Measurements from ENCODE around the gene MRPL50. TPM values are rescaled to one million over a fixed set of nuclear protein-coding genes. Genes with fewer than 3 reads are reported as not detected.

The MRPL50 gene
- polyA plus RNA-seq, 4 donors, result 7.3 to 25.4 (median 11.6) TPM

DNA sequence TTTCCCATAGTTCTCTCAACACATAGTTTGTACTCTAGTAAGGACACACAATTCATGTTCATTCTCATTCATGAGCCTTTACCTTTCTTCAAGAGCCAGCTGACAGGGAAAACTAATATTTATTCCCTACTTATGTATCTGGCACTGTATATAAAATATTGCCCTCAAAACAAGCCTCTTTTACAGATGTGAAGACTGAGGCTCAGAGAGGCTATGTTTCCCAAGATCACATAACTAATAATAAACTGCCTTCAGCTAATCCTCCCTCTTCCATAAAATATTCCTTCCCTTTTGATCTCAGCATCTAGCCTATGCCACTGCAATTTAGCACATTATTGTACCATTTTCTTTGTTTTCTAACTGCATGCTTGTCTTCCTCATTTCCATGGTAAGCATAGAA lies 19.0 kb upstream of the MRPL50 start:
- Histone ChIP-seq H3K36me3 (ENCODE audit: control insufficient read depth in 3 of 3, insufficient read depth in 2 of 3, low read depth in 1 of 3, low read length in 3 of 3) (peaks cover 0 to 4% (median 0%) of the 10 kb centered on the region in 3 donors), H3K9me3 (ENCODE audit: control insufficient read depth in 2 of 2, insufficient read depth in 1 of 2, low read depth in 1 of 2, low read length in 1 of 2) (peaks cover 0 to 19% of the 10 kb centered on the region in 2 donors), H3K27ac (ENCODE audit: low read depth in 1 of 3, low read length in 2 of 3) (no peak overlapping the region), H3K4me1 (ENCODE audit: control insufficient read depth in 3 of 3, insufficient read depth in 2 of 3, low read depth in 1 of 3, low read length in 2 of 3) (peaks cover 0 to 4% (median 0%) of the 10 kb centered on the region in 3 donors), H3K4me3 (ENCODE audit: low read depth in 1 of 3, low read length in 3 of 3) (no peak overlapping the region), H3K27me3 (ENCODE audit: control insufficient read depth in 3 of 3, insufficient read depth in 3 of 3, low read length in 3 of 3) (no peaks in the 10 kb centered on the region)
- DNase-seq (peak in 1 of 2 donors; percentile 52), FAIRE-seq (no peak)

DNA sequence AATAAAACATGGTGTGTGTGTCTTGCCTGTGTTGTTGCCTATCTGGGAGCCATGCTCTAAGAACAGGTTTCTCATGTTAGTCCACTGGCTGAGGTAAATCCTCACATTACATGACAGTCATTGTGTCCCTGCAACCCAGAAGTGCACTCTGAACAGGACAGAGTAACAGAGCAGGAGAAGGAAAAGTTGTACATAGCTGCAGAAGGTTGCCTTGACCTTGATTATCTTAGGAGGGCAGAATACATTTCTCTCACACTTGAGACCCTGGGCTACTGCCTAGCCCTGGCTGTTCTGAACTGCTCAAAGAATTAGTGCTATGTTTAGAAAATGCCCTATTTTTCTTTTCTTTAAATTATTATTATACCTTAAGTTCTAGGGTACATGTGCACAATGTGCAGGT lies 17.2 kb upstream of the MRPL50 start:
- no peaks in the 10 kb centered on the region for H3K36me3 ChIP-seq (ENCODE audit: control insufficient read depth in 3 of 3, insufficient read depth in 2 of 3, low read depth in 1 of 3, low read length in 3 of 3)
- H3K9me3 ChIP-seq (ENCODE audit: control insufficient read depth in 2 of 2, insufficient read depth in 1 of 2, low read depth in 1 of 2, low read length in 1 of 2), result peaks cover 0 to 23% of the 10 kb centered on the region in 2 donors
- H3K4me1 ChIP-seq (ENCODE audit: control insufficient read depth in 3 of 3, insufficient read depth in 2 of 3, low read depth in 1 of 3, low read length in 2 of 3), result no peaks in the 10 kb centered on the region
- no peak overlapping the region for H3K4me3 ChIP-seq (ENCODE audit: low read depth in 1 of 3, low read length in 3 of 3)
- H3K27me3 ChIP-seq (ENCODE audit: control insufficient read depth in 3 of 3, insufficient read depth in 3 of 3, low read length in 3 of 3), result no peaks in the 10 kb centered on the region
- no peak overlapping the region for H3K27ac ChIP-seq (ENCODE audit: low read depth in 1 of 3, low read length in 2 of 3)
- DNase-seq, result no peak
- no peak for FAIRE-seq

DNA sequence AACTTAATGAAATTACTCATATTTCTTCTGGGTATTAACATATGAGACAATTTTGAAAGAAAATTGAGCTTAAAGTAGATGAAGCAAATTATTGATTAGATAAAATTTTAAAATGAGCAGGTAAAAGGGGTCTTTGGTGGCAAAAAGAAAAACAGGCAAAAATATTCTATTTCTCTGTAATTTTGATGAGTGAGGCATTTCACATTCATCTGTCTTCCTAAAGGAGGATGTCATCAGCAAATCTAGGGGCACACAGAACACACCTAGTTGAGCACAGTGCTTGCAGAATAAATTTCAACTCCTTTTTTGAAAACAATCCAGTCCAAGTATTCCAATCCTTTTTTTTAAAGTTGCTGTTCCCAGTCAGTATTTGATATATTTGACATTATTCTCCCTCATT lies 16.4 kb upstream of the MRPL50 start:
- FAIRE-seq, result no peak
- no peak for DNase-seq
- H3K9me3 ChIP-seq (ENCODE audit: control insufficient read depth in 2 of 2, insufficient read depth in 1 of 2, low read depth in 1 of 2, low read length in 1 of 2), result peaks cover 0 to 28% of the 10 kb centered on the region in 2 donors
- no peak overlapping the region for H3K27ac ChIP-seq (ENCODE audit: low read depth in 1 of 3, low read length in 2 of 3)
- H3K36me3 ChIP-seq (ENCODE audit: control insufficient read depth in 3 of 3, insufficient read depth in 2 of 3, low read depth in 1 of 3, low read length in 3 of 3), result peaks cover 0 to 1% (median 0%) of the 10 kb centered on the region in 3 donors
- H3K27me3 ChIP-seq (ENCODE audit: control insufficient read depth in 3 of 3, insufficient read depth in 3 of 3, low read length in 3 of 3), result no peaks in the 10 kb centered on the region
- H3K4me3 ChIP-seq (ENCODE audit: low read depth in 1 of 3, low read length in 3 of 3), result no peak overlapping the region
- no peaks in the 10 kb centered on the region for H3K4me1 ChIP-seq (ENCODE audit: control insufficient read depth in 3 of 3, insufficient read depth in 2 of 3, low read depth in 1 of 3, low read length in 2 of 3)

DNA sequence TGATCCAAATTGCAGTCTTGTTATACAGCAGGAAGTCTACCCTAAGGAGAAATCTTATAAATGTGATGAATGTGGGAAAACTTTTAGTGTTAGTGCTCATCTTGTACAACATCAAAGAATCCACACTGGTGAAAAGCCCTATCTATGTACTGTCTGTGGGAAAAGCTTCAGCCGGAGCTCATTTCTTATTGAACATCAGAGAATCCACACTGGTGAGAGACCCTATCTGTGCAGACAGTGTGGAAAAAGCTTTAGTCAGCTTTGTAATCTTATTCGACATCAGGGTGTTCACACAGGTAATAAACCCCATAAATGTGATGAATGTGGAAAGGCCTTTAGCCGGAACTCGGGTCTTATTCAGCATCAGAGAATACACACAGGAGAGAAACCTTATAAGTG lies 10.7 kb upstream of the MRPL50 start:
- Histone ChIP-seq H3K36me3 (ENCODE audit: control insufficient read depth in 3 of 3, insufficient read depth in 2 of 3, low read depth in 1 of 3, low read length in 3 of 3) (peaks cover 9 to 35% (median 21%) of the 10 kb centered on the region in 3 donors), H3K4me3 (ENCODE audit: low read depth in 1 of 3, low read length in 3 of 3) (no peak overlapping the region), H3K27me3 (ENCODE audit: control insufficient read depth in 3 of 3, insufficient read depth in 3 of 3, low read length in 3 of 3) (no peaks in the 10 kb centered on the region), H3K9me3 (ENCODE audit: control insufficient read depth in 2 of 2, insufficient read depth in 1 of 2, low read depth in 1 of 2, low read length in 1 of 2) (peaks cover 5 to 62% of the 10 kb centered on the region in 2 donors), H3K4me1 (ENCODE audit: control insufficient read depth in 3 of 3, insufficient read depth in 2 of 3, low read depth in 1 of 3, low read length in 2 of 3) (no peaks in the 10 kb centered on the region), H3K27ac (ENCODE audit: low read depth in 1 of 3, low read length in 2 of 3) (no peak overlapping the region)
- DNase-seq, result no peak
- no peak for FAIRE-seq
- 97 to 98% (median 98%) methylated on average over 4 of the region's 4 CpGs for WGBS, 3 donors

DNA sequence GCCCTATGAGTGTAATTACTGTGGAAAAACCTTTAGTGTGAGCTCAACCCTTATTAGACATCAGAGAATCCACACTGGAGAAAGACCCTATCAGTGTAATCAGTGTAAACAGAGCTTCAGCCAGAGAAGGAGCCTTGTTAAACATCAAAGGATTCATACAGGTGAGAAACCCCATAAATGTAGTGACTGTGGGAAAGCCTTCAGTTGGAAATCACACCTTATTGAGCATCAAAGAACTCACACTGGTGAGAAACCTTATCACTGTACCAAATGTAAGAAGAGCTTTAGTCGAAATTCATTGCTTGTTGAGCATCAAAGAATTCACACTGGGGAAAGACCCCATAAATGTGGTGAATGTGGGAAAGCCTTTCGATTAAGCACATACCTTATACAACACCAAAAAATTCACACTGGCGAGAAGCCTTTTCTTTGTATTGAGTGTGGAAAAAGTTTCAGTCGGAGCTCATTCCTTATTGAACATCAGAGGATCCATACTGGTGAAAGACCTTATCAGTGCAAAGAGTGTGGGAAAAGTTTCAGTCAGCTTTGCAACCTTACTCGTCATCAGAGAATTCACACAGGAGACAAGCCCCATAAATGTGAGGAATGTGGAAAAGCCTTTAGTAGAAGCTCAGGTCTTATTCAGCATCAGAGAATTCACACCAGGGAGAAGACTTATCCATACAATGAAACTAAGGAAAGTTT lies 10.1 kb upstream of the MRPL50 start:
- no peaks in the 10 kb centered on the region for H3K4me1 ChIP-seq (ENCODE audit: control insufficient read depth in 3 of 3, insufficient read depth in 2 of 3, low read depth in 1 of 3, low read length in 2 of 3)
- no peak for FAIRE-seq
- H3K27ac ChIP-seq (ENCODE audit: low read depth in 1 of 3, low read length in 2 of 3), result no peak overlapping the region
- H3K4me3 ChIP-seq (ENCODE audit: low read depth in 1 of 3, low read length in 3 of 3), result no peak overlapping the region
- DNase-seq, result no peak
- peaks cover 5 to 63% of the 10 kb centered on the region in 2 donors for H3K9me3 ChIP-seq (ENCODE audit: control insufficient read depth in 2 of 2, insufficient read depth in 1 of 2, low read depth in 1 of 2, low read length in 1 of 2)
- WGBS, 3 donors, result 95 to 98% (median 97%) methylated on average over 5 of the region's 5 CpGs
- no peaks in the 10 kb centered on the region for H3K27me3 ChIP-seq (ENCODE audit: control insufficient read depth in 3 of 3, insufficient read depth in 3 of 3, low read length in 3 of 3)
- H3K36me3 ChIP-seq (ENCODE audit: control insufficient read depth in 3 of 3, insufficient read depth in 2 of 3, low read depth in 1 of 3, low read length in 3 of 3), result peaks cover 9 to 40% (median 27%) of the 10 kb centered on the region in 3 donors

DNA sequence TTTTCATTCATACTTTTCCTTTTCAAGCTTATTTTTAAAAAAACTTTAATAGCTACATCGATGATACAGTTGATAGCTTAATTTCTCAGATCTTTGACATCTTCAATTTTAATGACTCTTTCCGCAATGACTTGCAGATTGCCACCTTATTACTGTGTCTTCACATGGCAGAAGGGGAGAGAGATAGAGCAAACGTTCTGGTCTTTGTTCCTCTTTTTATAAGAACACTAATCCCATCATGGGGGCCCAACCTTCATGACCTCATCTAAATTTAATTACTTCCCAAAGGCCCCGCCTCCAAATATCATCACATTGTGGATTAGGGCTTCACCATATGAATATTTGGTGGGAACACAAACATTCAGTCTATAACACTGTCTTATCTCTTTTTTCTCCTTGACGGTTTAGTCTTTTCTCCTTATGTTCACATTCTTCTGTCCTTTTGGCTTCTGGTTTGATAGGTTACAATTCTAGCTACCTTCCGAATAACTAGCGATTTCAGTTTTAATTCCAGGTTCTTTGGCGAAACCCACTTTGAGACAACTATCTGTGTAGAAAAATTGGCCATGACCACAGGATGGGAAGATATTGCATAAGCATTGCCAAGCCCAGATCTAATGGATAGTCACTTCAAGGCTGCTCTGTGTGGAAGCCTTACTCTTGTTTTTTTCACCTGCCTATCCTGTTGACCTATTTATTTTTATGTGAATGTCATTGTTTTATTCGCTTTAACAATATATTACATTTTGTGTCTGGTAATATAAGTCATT lies 5.3 kb upstream of the MRPL50 start:
- DNase-seq (no peak), FAIRE-seq (no peak)
- Histone ChIP-seq H3K4me1 (ENCODE audit: control insufficient read depth in 3 of 3, insufficient read depth in 2 of 3, low read depth in 1 of 3, low read length in 2 of 3) (peaks cover 5 to 10% (median 9%) of the 10 kb centered on the region in 3 donors), H3K4me3 (ENCODE audit: low read depth in 1 of 3, low read length in 3 of 3) (no peak overlapping the region), H3K27me3 (ENCODE audit: control insufficient read depth in 3 of 3, insufficient read depth in 3 of 3, low read length in 3 of 3) (no peaks in the 10 kb centered on the region), H3K27ac (ENCODE audit: low read depth in 1 of 3, low read length in 2 of 3) (no peak overlapping the region), H3K36me3 (ENCODE audit: control insufficient read depth in 3 of 3, insufficient read depth in 2 of 3, low read depth in 1 of 3, low read length in 3 of 3) (peaks cover 17 to 48% (median 25%) of the 10 kb centered on the region in 3 donors), H3K9me3 (ENCODE audit: control insufficient read depth in 2 of 2, insufficient read depth in 1 of 2, low read depth in 1 of 2, low read length in 1 of 2) (peaks cover 1 to 53% of the 10 kb centered on the region in 2 donors)
- 91 to 94% (median 91%) methylated on average over 9 of the region's 9 CpGs for WGBS, 3 donors

DNA sequence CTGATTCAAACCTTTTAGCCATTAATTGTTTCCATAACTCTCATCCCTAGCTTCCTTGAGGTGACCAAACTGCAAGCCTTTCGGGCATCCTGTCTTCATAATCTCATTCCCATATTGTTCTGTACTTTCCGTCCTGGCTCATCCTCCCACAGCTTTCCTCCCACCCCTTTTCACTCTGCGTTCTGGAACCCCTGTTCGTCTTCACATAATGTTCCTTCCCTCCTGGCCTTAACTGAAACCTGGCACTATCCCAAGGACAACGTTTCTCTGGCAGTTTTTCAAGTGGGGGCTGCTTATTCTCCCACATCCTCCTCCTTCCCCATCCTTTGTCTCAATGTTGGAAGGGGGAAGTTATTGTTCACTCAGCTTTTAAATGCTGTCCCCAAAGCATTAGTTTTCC lies 1.7 kb upstream of the MRPL50 start:
- Histone ChIP-seq H3K27me3 (ENCODE audit: control insufficient read depth in 3 of 3, insufficient read depth in 3 of 3, low read length in 3 of 3) (no peaks in the 10 kb centered on the region), H3K9me3 (ENCODE audit: control insufficient read depth in 2 of 2, insufficient read depth in 1 of 2, low read depth in 1 of 2, low read length in 1 of 2) (peaks cover 0 to 23% of the 10 kb centered on the region in 2 donors), H3K4me1 (ENCODE audit: control insufficient read depth in 3 of 3, insufficient read depth in 2 of 3, low read depth in 1 of 3, low read length in 2 of 3) (peaks cover 5 to 10% (median 9%) of the 10 kb centered on the region in 3 donors), H3K4me3 (ENCODE audit: low read depth in 1 of 3, low read length in 3 of 3) (peak overlapping the region in 2 of 3 donors; percentile 90 to 99), H3K27ac (ENCODE audit: low read depth in 1 of 3, low read length in 2 of 3) (peak overlapping the region in 1 of 3 donors; percentile 81), H3K36me3 (ENCODE audit: control insufficient read depth in 3 of 3, insufficient read depth in 2 of 3, low read depth in 1 of 3, low read length in 3 of 3) (peaks cover 8 to 19% (median 9%) of the 10 kb centered on the region in 3 donors)
- DNase-seq (no peak), FAIRE-seq (no peak)
- 34 to 61% (median 37%) methylated on average over 5 of the region's 5 CpGs for WGBS, 3 donors

DNA sequence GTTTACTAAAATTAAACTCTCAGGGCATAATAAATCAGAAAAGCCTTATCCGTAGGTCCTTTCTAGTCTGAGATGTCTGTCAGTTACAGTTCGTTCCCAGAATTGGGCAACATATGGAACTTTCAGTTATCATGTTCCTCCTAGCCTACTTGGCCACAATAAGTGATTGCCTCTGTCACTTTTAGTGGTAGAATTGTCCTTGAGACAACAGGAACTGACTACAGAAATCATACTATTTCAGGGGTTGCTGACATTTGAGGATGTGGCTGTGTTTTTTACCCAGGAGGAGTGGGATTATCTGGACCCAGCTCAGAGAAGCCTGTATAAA lies 1.2 kb upstream of the MRPL50 start:
- peaks cover 0 to 23% of the 10 kb centered on the region in 2 donors for H3K9me3 ChIP-seq (ENCODE audit: control insufficient read depth in 2 of 2, insufficient read depth in 1 of 2, low read depth in 1 of 2, low read length in 1 of 2)
- peaks cover 6 to 15% (median 9%) of the 10 kb centered on the region in 3 donors for H3K36me3 ChIP-seq (ENCODE audit: control insufficient read depth in 3 of 3, insufficient read depth in 2 of 3, low read depth in 1 of 3, low read length in 3 of 3)
- peak overlapping the region in 2 of 3 donors; percentile 81 to 87 for H3K27ac ChIP-seq (ENCODE audit: low read depth in 1 of 3, low read length in 2 of 3)
- peak overlapping the region; percentile 72 to 99 (median 90) for H3K4me3 ChIP-seq (ENCODE audit: low read depth in 1 of 3, low read length in 3 of 3)
- H3K4me1 ChIP-seq (ENCODE audit: control insufficient read depth in 3 of 3, insufficient read depth in 2 of 3, low read depth in 1 of 3, low read length in 2 of 3), result peaks cover 5 to 10% (median 9%) of the 10 kb centered on the region in 3 donors
- no peaks in the 10 kb centered on the region for H3K27me3 ChIP-seq (ENCODE audit: control insufficient read depth in 3 of 3, insufficient read depth in 3 of 3, low read length in 3 of 3)
- FAIRE-seq (no peak), DNase-seq (no peak)
- WGBS, 3 donors, result 2 to 7% (median 5%) methylated on average over 2 of the region's 2 CpGs

Data from small intestine (tissue), 7 donors.